Measurements from ENCODE around the gene LELP1.
"Not testable (repeated sequence)": the region's sequence is repeated elsewhere in the genome, so short reads cannot be mapped to it uniquely, and the experiment has no call there.

The LELP1 gene

GRCh38 chr1:153203130-153203529 lies at the start of gene LELP1:
Gene LELP1, plus strand, starts transcription at chr1:153203430. Its CDS starts 1,278 bp downstream, at chr1:153204708.
- no peak for DNase-seq (ENCODE audit: low read depth)

- no peak for DNase-seq (ENCODE audit: low read depth)
Measured at GRCh38 chr1:153155541-153155940, 47.7 kb upstream of the LELP1 start.

- no peak for DNase-seq (ENCODE audit: low read depth)
Measured at GRCh38 chr1:153168686-153169085, 34.5 kb upstream of the LELP1 start.

GRCh38 chr1:153174624-153175023 lies 28.6 kb upstream of the LELP1 start:
- no peak for DNase-seq (ENCODE audit: low read depth)

- DNase-seq (ENCODE audit: low read depth): no peak
Measured at GRCh38 chr1:153178922-153179321, 24.3 kb upstream of the LELP1 start.

- DNase-seq (ENCODE audit: low read depth): no peak
Measured at GRCh38 chr1:153180556-153180955, 22.7 kb upstream of the LELP1 start.

GRCh38 chr1:153188301-153188700 lies 14.9 kb upstream of the LELP1 start:
- DNase-seq (ENCODE audit: low read depth): not testable (repeated sequence)

- DNase-seq (ENCODE audit: low read depth): no peak
Measured at GRCh38 chr1:153190373-153190772, 12.9 kb upstream of the LELP1 start.

GRCh38 chr1:153192697-153193096 lies 10.5 kb upstream of the LELP1 start:
- peak; percentile 3 for DNase-seq (ENCODE audit: low read depth)

- DNase-seq (ENCODE audit: low read depth): no peak
Measured at GRCh38 chr1:153194331-153195050, 8.7 kb upstream of the LELP1 start.

- no peak for DNase-seq (ENCODE audit: low read depth)
Measured at GRCh38 chr1:153195216-153195615, 8.0 kb upstream of the LELP1 start.

- peak; percentile 7 for DNase-seq (ENCODE audit: low read depth)
Measured at GRCh38 chr1:153202006-153202405, 1.2 kb upstream of the LELP1 start.

- no peak for DNase-seq (ENCODE audit: low read depth)
Measured at GRCh38 chr1:153206631-153207030, 3.4 kb downstream of the LELP1 start.

- no peak for DNase-seq (ENCODE audit: low read depth)
Measured at GRCh38 chr1:153210206-153210605, 7.0 kb downstream of the LELP1 start.

GRCh38 chr1:153212201-153212600 lies 9.0 kb downstream of the LELP1 start:
- DNase-seq (ENCODE audit: low read depth): no peak

- no peak for DNase-seq (ENCODE audit: low read depth)
Measured at GRCh38 chr1:153213519-153213918, 10.3 kb downstream of the LELP1 start.

GRCh38 chr1:153217212-153217611 lies 14.0 kb downstream of the LELP1 start, which contains the start of gene PRR9:
Gene PRR9, plus strand, starts transcription at chr1:153217584. Its CDS starts 561 bp downstream, at chr1:153218145.
- peak; percentile 62 for DNase-seq (ENCODE audit: low read depth)

GRCh38 chr1:153217744-153218416 lies 14.7 kb downstream of the LELP1 start:
- DNase-seq (ENCODE audit: low read depth): no peak

GRCh38 chr1:153220606-153221303 lies 17.5 kb downstream of the LELP1 start:
- peak; percentile 9 for DNase-seq (ENCODE audit: low read depth)

- peak; percentile 33 for DNase-seq (ENCODE audit: low read depth)
Measured at GRCh38 chr1:153223040-153223891, 20.0 kb downstream of the LELP1 start.

- no peak for DNase-seq (ENCODE audit: low read depth)
Measured at GRCh38 chr1:153227810-153228209, 24.6 kb downstream of the LELP1 start.

GRCh38 chr1:153228491-153228890 lies 25.3 kb downstream of the LELP1 start:
- no peak for DNase-seq (ENCODE audit: low read depth)

All from amniotic epithelial cell (primary cell).